HTR-8/SVneo (cell line): Measurements from ENCODE around the gene RIT1.
"Not testable (repeated sequence)": the region's sequence is repeated elsewhere in the genome, so short reads cannot be mapped to it uniquely, and the experiment has no call there.

Source experiments
- DNase-seq: peaks from one replicate; pipeline ENCODE4 v3.0.0; 2011; ENCODE audit warnings: low spot score, mixed read lengths; ENCODE audit not compliant: insufficient read length
- FAIRE-seq: peaks from 2 replicates; lab custom pipeline; 2011; peaks lifted over from hg19 to GRCh38; lab: Jason Lieb, UNC

RIT1 gene

DNA sequence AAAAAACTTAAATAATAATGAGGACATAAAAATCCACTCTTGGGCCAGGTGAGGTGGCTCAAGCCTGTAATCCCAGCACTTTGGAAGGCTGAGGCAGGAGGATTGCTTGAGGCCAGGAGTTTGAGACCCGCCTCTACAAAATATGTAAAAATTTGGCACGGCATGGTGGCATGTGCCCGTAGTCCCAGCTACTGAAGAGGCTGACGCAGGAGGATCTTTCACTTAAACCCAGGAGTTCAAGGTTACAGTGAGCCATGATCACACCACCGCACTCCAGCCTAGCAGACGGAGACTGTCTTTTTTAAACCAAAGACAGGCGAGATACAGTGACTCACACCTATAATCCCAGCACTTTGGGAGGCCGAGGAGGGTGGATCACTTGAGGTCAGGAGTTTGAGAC is 14.7 kb downstream of the RIT1 start:
- FAIRE-seq, DNase-seq: not testable (repeated sequence)

DNA sequence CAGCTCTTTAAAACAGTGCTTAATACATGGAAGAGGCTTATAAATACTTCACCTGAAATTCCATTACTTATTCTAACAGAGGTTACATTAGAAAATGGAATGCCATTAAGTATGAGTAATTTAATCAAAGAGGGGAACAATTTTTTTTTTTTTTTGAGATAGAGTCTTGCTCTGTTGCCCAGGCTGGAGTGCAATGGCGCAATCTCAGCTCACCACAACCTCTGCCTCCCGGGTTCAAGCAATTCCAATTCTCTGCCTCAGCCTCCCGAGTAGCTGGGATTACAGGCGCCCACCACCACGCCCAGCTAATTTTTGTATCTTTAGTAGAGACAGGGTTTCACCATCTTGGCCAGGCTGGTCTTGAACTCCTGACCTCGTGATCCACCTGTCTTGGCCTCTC is 15.5 kb downstream of the RIT1 start:
- DNase-seq, FAIRE-seq: not testable (repeated sequence)

DNA sequence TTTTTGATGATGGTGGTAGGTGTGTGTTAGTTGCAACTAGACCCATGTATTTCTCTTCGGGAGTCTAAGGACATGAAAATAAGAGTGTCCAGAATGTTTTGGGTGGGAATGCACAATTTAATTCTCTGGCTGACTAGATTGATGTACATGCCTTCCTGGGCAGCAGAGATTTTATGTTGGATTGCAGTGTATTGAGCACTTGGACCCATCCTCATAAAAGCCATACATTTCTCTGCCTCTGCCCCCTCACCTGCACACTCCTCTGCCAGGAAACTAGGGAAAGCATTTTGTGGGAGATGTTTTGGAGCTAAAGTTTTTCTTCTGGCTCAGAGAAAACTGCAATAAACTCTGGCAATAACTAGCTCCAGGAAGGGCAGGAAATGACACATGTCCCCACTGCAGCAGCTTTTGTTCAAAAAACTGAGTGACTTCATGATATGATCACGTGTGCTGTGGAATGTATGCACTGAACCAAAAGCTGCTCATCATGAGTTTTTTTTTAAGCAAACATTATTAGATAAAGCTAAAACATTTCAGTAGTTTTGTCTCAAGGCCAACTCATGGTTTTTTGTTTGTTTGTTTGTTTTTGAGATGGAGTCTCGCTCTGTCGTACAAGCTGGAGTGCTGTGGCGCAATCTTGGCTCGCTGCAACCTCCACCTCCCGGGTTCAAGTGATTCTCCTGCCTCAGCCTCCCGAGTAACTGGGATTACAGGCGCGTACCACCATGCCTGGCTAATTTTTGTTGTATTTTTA is 17.6 kb downstream of the RIT1 start:
- FAIRE-seq (no peak), DNase-seq (peak; percentile 74)

DNA sequence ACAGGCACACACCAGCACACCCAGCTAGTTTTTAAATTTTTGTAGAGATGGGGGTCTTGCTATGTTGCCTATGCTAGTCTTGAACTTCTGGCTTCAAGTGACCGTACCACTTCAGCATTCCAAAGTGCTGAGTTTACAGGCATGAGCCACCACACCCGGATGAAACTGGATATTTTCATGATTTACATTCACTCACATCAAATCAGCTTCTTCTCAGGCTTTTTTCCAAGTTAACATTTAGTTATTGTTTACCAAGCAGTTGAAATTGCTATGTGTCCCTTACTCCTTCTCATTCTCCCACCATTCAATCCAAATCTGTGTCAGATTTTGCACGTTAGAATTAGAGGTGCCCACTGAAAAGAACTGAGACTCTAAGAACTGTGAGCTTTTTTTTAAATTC is 18.4 kb downstream of the RIT1 start:
- FAIRE-seq = no peak
- peak; percentile 26 for DNase-seq

DNA sequence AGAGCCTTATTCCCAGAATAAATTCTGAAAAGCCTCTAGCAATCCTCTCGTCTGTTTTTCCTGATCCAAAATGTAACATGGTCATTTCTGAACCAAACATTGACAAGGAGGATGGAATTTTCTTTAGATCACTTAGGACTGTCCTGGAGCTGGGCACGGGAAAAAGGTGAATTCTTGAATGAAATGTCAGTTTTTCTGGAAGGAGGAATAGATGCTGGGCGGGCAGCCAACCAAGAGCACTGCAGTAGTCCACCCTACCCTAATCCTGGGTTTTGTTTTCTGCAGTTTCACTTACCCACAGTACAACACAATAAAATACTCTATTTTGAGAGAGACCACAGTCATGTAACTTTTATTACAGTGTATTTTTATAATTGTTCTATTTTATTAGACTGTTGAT is 20.9 kb downstream of the RIT1 start:
- DNase-seq (no peak), FAIRE-seq (no peak)

DNA sequence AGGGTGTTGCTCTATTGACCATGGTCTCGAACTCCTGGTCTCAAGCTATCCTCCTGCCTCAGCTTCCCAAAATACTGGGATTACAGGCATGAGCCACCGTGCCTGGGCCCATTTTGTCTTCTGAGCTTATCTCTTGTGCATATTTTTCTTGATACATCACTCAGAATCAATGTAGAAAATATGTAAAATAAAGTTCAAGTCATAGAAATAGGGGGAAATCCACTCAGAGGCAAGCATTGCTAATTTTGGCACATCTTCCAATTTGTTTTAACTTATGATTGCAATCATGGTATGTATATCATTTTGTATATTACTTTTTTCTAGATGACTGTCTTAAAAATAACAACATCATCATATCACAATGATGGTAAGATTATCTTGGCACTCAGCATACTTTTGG is 21.6 kb downstream of the RIT1 start:
- FAIRE-seq = no peak
- no peak for DNase-seq

DNA sequence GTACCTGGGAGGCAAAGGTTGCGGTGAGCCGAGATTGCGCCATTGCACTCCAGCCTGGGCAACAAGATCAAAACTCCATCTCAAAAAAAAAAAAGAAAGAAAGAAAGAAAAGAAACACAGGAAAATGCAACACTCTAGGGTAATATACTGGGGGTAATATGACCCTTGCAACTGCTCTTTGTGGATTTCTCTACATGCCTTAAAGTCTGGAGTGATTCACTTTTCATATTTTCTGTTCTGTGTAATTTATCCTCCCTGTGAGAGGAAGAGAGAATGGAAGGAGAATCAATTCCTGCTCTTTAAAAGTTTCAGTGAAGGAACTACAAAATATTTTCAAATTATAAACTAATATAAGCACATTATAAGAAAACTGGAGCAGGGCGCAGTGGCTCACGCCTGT is 22.7 kb downstream of the RIT1 start:
- DNase-seq (no peak), FAIRE-seq (no peak)

DNA sequence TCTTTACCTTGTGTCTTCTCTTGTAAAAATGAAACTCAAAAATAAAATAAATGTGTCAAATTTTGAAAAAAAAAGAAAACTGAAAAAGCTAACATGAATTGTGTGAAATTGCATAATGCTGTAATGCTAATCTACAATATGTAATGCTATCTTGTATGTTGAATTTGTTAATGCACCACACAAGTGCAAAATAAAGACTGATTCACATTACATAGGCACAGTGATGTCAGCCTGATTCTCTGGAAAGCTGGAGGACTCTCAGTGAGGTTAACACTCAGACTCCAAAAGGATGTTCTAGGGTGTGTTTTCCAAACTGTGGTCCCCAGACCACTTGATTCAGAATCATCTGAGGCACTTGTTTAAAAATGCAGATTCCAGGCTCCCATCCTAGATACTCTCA is 26.2 kb downstream of the RIT1 start:
- FAIRE-seq (no peak), DNase-seq (no peak)

DNA sequence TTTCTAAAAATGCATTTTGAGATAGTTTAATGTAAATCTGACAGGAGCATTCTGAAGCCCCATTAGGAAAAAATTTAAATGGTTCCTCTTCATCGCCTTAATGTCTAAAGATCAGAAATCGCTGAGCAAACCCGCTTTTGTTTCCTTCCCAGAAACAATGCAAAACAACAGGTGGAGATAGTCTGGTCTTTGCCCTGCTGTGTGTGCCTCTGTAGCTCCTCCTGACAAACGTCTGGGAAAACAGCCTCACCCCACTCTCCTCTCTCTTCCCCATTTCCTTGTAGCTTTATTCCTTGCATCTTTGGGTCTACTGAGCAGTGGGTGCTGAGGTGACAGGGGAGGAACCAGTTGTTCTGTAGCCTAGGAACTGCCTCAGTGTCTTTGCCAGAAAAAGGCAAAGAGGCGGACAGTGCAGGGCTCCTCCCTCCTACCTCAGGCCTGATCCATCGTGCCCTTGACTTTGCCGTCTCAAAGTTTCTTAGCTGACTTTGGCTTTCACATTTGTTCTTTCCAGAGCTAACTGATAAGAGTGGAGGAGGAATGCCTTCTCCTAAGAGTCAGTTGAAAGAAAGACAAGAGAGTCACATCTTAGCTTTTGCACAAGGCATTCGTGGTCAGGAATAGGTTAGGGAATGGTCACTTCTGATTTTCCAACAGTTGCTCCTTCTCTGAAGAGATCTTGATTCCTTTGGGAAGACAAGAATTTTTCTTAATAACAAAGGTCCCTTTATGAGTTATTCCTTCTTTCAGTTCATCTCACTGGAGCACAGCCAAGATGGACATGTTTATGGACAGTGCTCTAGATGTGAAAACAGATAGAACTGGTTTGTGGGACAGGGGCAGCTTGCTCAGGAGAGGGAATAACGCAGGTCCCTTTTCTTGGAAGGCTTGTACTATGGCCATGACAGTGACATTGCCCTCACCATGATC is 26.9 kb downstream of the RIT1 start:
- DNase-seq (no peak), FAIRE-seq (no peak)

DNA sequence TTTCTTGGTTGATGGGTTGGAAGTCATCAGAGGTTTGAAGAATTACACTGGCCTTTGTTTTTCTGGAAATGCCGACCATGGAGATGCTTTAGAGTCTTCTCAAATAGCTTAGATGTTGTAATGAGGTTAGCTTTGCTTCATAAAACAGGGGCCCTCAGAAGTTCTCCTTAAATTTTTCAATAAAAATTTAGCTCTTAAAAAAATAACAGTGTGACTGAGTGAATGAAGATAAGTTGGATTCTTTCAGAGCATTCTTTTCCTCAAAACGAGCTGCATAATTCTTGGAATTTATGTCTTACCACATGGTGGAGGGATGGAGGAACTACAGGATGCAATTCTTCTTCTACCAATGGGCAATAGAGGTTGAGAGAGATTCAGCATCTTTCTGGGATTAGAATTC is 28.4 kb downstream of the RIT1 start:
- FAIRE-seq = no peak
- DNase-seq = no peak

DNA sequence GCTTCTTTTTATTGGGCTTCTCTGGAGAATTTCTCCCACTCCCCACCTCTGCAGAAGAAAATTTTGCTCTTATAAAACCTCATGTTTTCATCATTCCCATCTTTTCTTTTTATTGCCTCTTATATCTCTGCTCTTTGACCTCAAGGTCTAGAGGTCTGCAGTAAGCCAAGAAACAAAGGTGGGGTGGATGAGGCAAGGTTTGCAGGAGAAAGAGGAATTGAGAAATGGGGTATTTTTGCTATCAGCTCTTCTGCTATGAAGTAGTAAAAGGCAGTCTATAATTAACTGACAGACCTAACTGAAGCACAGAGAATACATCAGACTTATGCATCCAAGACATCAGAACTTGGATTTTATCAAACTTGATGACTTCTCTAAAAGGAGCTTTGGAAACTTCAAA is 28.9 kb downstream of the RIT1 start:
- DNase-seq = no peak
- FAIRE-seq = no peak

DNA sequence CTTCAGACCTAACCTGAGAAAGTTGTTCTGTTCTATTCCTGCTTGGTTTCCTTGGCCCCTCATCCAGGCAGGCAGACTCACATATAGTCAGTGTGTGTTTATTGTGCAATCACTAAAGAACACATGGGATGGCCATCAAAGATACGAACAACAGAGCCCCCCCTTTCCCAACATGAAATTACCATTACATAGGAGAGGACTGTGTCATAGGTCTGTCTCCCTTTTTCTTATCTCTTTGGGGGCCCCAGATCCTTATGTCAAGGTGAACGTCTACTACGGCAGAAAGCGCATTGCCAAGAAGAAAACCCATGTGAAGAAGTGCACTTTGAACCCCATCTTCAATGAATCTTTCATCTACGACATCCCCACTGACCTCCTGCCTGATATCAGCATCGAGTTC is 30.2 kb downstream of the RIT1 start:
- FAIRE-seq (no peak), DNase-seq (no peak)

DNA sequence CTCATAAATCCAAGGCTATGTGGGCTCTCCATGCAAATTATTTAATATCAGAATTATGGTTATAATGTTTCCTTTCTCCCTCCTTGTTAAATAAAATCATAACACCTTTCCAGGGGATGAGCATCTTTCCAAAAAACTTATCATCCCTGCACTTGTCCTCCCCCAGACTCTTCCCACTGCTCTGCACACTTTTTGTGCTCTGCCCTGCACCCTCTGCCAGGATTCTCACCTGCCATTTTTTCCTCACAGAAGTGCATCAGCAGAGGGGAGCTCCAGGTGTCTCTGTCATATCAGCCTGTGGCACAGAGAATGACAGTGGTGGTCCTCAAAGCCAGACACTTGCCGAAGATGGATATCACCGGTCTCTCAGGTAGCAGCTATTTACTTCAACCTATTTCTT is 30.9 kb downstream of the RIT1 start:
- no peak for DNase-seq
- FAIRE-seq = no peak

DNA sequence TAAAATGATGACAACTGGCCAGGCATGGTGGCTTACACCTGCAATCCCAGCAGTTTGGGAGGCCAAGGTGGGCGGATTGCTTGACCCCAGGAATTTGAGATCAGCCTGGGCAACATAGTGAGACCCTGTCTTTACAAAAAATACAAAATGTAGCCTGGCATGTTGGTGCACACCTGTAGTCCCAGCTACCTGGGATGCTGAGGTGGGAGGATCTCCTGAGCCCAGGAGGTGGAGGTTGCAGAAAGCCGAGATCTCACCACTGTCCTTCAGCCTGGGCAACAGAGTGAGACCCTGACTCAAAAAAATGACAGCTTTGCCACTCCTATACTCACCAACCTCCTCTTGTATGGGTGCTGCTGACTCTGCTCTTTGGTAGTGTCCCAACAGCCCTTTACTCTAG is 33.2 kb downstream of the RIT1 start:
- no peak for DNase-seq
- FAIRE-seq = no peak

DNA sequence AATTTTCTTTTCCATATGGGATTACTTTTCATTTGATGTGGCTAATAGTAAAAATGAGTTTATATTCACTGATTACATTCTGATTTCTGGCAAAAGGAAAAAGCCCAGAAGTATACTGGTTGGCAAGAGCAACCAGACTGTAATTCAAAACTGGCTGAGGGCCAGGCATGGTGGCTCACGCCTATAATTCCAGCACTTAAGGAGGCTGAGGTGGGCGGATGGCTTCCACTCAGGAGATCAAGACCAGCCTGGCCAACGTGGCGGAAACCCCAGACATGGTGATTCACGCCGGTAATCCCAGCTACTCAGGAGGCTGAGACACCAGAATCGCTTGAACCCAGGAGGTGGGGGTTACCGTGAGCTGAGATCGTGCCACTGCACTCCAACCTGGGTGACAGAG is 37.3 kb downstream of the RIT1 start:
- FAIRE-seq (no peak), DNase-seq (no peak)

DNA sequence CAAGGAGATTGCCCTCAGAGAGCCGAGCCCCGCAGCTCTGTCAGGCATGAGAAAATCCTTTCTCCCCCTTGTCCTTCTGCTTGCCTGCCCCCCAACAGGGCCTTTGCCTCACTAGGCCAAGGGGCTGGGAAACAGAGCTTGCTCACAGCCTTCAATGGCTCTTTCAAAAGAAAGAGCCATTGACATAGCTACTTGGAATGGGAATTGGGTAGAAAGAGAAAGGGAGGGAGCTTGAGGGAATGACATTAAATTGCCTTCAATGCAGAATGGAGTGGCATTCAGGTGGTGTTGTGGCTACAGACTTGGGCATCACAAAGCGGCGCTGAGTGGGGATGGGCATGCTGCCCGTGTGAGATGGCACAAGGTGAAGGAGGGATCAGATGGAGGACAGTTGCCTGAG is 38.6 kb downstream of the RIT1 start:
- no peak for DNase-seq
- FAIRE-seq = no peak

DNA sequence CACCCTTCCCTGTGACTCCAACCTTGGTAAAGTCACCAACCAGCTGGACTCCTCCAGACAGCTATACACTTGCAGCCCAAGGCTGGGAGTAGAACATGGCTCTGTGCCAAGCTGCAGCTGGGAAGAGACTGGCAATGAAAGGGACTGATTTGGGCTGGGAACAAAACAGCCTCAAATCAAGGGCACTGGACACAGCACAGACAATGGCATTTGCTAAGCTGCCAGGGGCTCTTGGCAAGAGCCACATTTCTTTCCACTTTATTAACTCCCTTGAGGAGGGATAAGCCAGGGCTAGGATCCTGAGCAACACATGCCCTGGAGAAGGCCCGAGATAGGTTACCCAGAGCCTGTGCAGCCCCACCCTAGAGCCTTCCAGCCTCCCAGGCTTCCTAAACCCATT is 39.8 kb downstream of the RIT1 start:
- DNase-seq = no peak
- FAIRE-seq = no peak

DNA sequence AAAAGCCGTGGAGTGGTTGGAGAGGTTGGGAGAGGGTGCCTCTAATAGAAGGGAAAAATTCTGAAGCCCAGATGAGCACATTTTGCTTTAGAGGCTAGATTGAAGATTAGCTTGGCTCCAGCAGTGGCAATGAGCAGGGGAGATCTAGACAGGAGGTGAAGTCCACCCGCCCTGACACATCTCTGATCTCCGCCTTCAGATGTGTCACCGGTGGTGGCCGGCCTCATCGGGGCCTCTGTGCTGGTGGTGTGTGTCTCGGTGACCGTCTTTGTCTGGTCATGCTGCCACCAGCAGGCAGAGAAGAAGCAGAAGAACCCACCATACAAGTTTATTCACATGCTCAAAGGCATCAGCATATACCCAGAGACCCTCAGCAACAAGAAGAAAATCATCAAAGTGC is 43.4 kb downstream of the RIT1 start:
- DNase-seq (no peak), FAIRE-seq (no peak)

DNA sequence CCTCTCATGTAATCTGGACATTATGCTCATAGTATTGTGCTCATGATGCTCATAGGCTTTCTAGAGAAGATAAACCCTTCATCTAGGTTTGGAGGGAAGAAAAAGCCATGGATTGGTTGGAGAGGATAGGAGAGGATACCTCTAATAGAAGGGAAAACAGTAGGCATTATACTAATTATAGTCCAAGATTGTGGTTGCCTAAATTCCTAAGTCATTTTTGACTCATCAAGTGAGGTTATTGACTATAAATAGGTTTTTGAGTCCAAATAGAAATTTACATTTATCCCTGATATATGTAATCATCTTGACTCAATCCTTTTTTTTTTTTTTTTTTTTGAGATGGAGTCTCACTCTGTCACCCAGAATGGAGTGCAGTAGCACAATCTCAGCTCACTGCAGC is 46.8 kb downstream of the RIT1 start:
- FAIRE-seq = no peak
- no peak for DNase-seq

DNA sequence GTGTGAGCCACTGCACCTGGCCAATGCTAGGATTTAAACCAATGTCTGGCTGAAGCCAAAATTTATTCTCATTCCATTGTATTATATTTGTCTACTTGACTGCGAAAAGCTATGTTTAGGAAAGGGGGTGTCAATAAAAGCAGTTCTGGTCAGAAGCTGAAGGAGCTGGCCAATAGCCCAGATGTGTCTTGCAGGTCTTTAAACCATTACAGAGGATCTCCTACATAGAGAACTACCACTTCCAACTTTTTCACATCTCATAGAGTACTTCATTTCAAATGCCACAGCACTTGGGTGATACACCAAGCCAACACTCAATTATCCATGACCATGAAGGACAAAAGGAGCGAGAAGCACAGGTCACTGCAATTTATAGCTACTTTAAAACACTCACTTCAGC is 49.3 kb downstream of the RIT1 start:
- DNase-seq (no peak), FAIRE-seq (no peak)

DNA sequence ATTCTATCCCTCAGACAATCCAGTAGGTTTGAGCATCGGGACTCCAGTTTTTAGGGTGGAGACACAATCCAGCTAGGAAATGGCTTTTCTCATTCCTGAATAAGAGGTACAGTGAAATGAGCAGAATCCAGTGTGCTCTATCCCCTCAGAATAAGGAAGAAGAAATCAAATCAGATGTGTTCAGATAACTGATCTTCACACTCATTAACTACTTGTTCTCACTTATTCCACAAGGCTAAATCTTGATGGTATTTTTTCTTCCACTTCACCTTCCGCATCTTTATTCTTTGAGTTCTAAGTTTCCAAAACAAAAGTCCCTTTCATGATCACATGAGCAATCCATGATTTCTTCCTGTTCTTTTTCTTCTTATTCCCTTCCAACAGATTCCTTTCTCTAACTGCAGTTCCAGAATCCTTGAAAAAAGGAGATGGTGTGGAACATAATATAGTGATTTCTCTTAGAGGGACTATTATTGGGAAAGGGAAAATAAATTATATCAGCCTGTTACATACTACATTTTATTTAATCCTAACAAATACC is 50.1 kb downstream of the RIT1 start:
- DNase-seq (no peak), FAIRE-seq (no peak)
